Hypothalamus (tissue), 51 donors: ENCODE results near the gene RAP1GAP2.
A peak's percentile ranks its signal among the peaks of the same experiment; 100 is the strongest.
"Not testable (repeated sequence)": the region's sequence is repeated elsewhere in the genome, so short reads cannot be mapped to it uniquely, and the experiment has no call there.

ENCODE experiments used
- DNase-seq, 51 donors: peaks; one replicate each; lab custom pipeline; 2025; lab: John Stamatoyannopoulos, UW

The RAP1GAP2 gene

GRCh38 chr17:3032258-3033247 lies 236.3 kb downstream of the RAP1GAP2 start:
- no peak for DNase-seq

GRCh38 chr17:3033248-3033640 lies 237.0 kb downstream of the RAP1GAP2 start:
- no peak for DNase-seq

GRCh38 chr17:3033741-3034577 lies 237.7 kb downstream of the RAP1GAP2 start:
- DNase-seq: no peak

- DNase-seq: no peak
Observed at GRCh38 chr17:3034578-3034920, 238.3 kb downstream of the RAP1GAP2 start.

- DNase-seq: no peak
Observed at GRCh38 chr17:3035256-3035967, 239.2 kb downstream of the RAP1GAP2 start.

GRCh38 chr17:3035968-3036280 lies 239.7 kb downstream of the RAP1GAP2 start:
- DNase-seq: no peak

GRCh38 chr17:3036800-3037199 lies 240.6 kb downstream of the RAP1GAP2 start:
- DNase-seq: no peak

GRCh38 chr17:3037259-3037658 lies 241.0 kb downstream of the RAP1GAP2 start:
- no peak for DNase-seq

- DNase-seq: no peak
Observed at GRCh38 chr17:3038941-3039340, 242.7 kb downstream of the RAP1GAP2 start.

GRCh38 chr17:3039736-3040135 lies 243.5 kb downstream of the RAP1GAP2 start:
- no peak for DNase-seq

GRCh38 chr17:3040882-3041281 lies 244.6 kb downstream of the RAP1GAP2 start:
- no peak for DNase-seq

GRCh38 chr17:3043737-3044365 lies 247.6 kb downstream of the RAP1GAP2 start:
- DNase-seq: no peak

GRCh38 chr17:3046753-3047152 lies 250.5 kb downstream of the RAP1GAP2 start:
- no peak for DNase-seq

GRCh38 chr17:3048727-3049471 lies 252.7 kb downstream of the RAP1GAP2 start:
- peak; percentile 72 to 100 (median 97) for DNase-seq

GRCh38 chr17:3049705-3050295 lies 253.6 kb downstream of the RAP1GAP2 start:
- DNase-seq: no peak

- not testable (repeated sequence) for DNase-seq
Observed at GRCh38 chr17:3054868-3055267, 258.6 kb downstream of the RAP1GAP2 start.

- DNase-seq: not testable (repeated sequence)
Observed at GRCh38 chr17:3062824-3063377, 266.7 kb downstream of the RAP1GAP2 start.

GRCh38 chr17:3063507-3063906 lies 267.3 kb downstream of the RAP1GAP2 start, which contains the start of gene OR1D5:
OR1D5 (minus strand) TSS chr17:3063607; CDS start chr17:3063607, 0 bp downstream.
- not testable (repeated sequence) for DNase-seq

GRCh38 chr17:3065192-3065591 lies 269.0 kb downstream of the RAP1GAP2 start:
- DNase-seq: peak in 1 of 51 donors; percentile 26
